Ascending aorta (tissue), 2 donors: ENCODE measurements around the gene BCL2L12. TPM values are rescaled to one million over a fixed set of nuclear protein-coding genes. Genes with fewer than 3 reads are reported as not detected.
"Not testable (repeated sequence)": the region's sequence is repeated elsewhere in the genome, so short reads cannot be mapped to it uniquely, and the experiment has no call there.

Experiments
- DNase-seq, 2 donors: peaks; one replicate each; pipeline ENCODE4 v3.0.0-alpha.2; 2019; ENCODE audit warnings: low spot score in 2 of 2
- H3K27ac ChIP-seq, 2 donors: fragments of 200-600 bp; sonication (generic); one replicate each; pipeline ENCODE4 v1.5.1; 2016 to 2017; ENCODE audit warnings: mild to moderate bottlenecking in 1 of 2
- H3K27me3 ChIP-seq: fragments of 200-600 bp; sonication (generic); one replicate; pipeline ENCODE4 v1.5.1; 2017
- H3K36me3 ChIP-seq, 2 donors: fragments of 200-600 bp; sonication (generic); one replicate each; pipeline ENCODE4 v1.5.1; 2016
- H3K4me1 ChIP-seq, 2 donors: fragments of 200-600 bp; sonication (generic); one replicate each; pipeline ENCODE4 v1.5.1; 2016 to 2017; ENCODE audit warnings: mild to moderate bottlenecking in 1 of 2
- H3K4me3 ChIP-seq, 2 donors: fragments of 200-600 bp; sonication (generic); one replicate each; pipeline ENCODE4 v1.5.1; 2016 to 2017; ENCODE audit warnings: mild to moderate bottlenecking in 1 of 2
- H3K9me3 ChIP-seq, 2 donors: fragments of 200-600 bp; sonication (generic); one replicate each; pipeline ENCODE4 v1.5.1; 2016
- intact Hi-C: fragments of 100-400 bp; cut with DNase I; formaldehyde crosslinking; loops from one replicate; pipeline ENCODE4 v1.15.1; 2023
- total RNA-seq: library from RNA; depleted of rRNA; stranded (reverse); fragments of >200 nt; gene quantifications from one replicate; pipeline ENCODE4 v1.1.0, GENCODE V29; 2016
- TF ChIP-seq, protein P1 (sequence below), 3 experiments: fragments of 200-600 bp in 2 of 3; fragments of 450-650 bp in 1 of 3; sonication (generic) in 2 of 3; IDR thresholded peaks; one replicate each; pipeline ENCODE4 v1.5.1; 2016 to 2019; ENCODE audit warnings: antibody characterized with exemption in 3 of 3, mild to moderate bottlenecking in 1 of 3, moderate library complexity in 1 of 3

Gene BCL2L12
- total RNA-seq, 1 donor from 2014 or later = 0.64 TPM

DNA sequence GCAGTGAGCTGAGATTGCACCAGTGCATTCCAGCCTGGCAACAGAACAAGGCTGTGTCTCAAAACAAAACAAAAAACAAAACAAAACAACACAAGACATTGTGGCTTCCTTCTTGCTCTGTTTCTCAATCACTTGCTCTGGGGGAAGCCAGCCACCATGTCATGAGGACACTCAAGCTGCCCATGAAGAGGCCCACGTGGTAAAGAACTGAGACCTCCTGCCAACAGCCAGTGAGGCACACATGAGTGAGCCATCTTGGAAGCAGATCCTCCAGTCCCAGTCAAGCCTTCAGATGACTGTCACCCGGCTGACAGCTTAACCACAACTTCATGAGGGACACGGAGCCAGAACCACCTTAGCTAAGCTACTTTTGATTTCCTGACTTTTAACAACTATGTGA lies 50.4 kb downstream of the BCL2L12 start:
- intact Hi-C loops = no loop called here
- H3K9me3 ChIP-seq = no peaks in the 10 kb centered on the region
- H3K36me3 ChIP-seq = no peaks in the 10 kb centered on the region
- TF ChIP-seq, protein P1, sequence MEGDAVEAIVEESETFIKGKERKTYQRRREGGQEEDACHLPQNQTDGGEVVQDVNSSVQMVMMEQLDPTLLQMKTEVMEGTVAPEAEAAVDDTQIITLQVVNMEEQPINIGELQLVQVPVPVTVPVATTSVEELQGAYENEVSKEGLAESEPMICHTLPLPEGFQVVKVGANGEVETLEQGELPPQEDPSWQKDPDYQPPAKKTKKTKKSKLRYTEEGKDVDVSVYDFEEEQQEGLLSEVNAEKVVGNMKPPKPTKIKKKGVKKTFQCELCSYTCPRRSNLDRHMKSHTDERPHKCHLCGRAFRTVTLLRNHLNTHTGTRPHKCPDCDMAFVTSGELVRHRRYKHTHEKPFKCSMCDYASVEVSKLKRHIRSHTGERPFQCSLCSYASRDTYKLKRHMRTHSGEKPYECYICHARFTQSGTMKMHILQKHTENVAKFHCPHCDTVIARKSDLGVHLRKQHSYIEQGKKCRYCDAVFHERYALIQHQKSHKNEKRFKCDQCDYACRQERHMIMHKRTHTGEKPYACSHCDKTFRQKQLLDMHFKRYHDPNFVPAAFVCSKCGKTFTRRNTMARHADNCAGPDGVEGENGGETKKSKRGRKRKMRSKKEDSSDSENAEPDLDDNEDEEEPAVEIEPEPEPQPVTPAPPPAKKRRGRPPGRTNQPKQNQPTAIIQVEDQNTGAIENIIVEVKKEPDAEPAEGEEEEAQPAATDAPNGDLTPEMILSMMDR (IDR thresholded peaks at IDR 0.05) = no peak
- no peaks in the 10 kb centered on the region for H3K27me3 ChIP-seq
- no peak overlapping the region for H3K27ac ChIP-seq
- DNase-seq = no peak
- no peak overlapping the region for H3K4me3 ChIP-seq
- no peaks in the 10 kb centered on the region for H3K4me1 ChIP-seq

DNA sequence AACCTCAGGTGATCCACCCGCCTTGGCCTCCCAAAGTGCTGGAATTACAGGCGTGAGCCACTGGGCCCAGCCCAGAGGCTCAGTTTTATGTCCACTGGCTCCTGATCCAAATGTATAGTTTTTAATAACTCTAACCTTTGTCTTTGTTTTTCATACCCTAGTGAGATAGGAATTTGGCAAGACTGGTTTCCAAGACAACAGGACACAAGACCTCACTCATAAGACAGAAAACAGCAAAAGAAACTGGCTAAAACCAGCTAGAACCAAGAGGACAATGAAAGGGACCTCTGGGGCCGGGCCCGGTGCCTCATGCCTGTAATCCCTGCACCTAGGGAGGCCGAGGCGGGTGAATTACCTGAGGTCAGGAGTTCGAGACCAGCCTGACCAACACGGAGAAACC lies 52.8 kb downstream of the BCL2L12 start:
- Histone ChIP-seq H3K4me3 (no peak overlapping the region), H3K4me1 (no peaks in the 10 kb centered on the region), H3K27ac (no peak overlapping the region)

DNA sequence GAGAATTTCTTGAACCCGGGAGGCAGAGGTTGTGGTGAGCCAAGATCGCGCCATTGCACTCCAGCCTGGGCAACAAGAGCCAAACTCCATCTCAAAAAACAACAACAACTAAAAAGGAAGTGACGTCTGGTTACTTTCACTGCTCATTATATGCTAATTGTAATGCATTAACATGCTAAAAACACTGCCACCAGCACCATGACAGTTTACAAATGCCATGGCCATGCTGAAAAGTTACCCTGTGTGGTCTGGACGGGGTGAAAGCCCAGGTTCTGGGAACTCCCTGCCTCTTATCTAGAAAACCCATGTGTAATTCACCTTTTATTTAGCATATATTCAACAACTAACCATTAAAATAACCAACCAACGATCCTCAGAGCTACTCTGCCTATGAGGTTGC lies 53.3 kb downstream of the BCL2L12 start:
- no peaks in the 10 kb centered on the region for H3K27me3 ChIP-seq
- H3K4me1 ChIP-seq = no peaks in the 10 kb centered on the region
- TF ChIP-seq, protein P1 (IDR thresholded peaks at IDR 0.05) = no peak
- H3K4me3 ChIP-seq = no peak overlapping the region
- no peak for DNase-seq
- H3K36me3 ChIP-seq = no peaks in the 10 kb centered on the region
- no peaks in the 10 kb centered on the region for H3K9me3 ChIP-seq
- H3K27ac ChIP-seq = no peak overlapping the region
- intact Hi-C loops = no loop called here

More for the DNA sequence above, 52.8 kb downstream of the BCL2L12 start:
- H3K9me3 ChIP-seq = no peaks in the 10 kb centered on the region
- intact Hi-C loops = no loop called here
- TF ChIP-seq, protein P1 (IDR thresholded peaks at IDR 0.05) = no peak
- DNase-seq = no peak
- H3K36me3 ChIP-seq = no peaks in the 10 kb centered on the region
- H3K27me3 ChIP-seq = no peaks in the 10 kb centered on the region

DNA sequence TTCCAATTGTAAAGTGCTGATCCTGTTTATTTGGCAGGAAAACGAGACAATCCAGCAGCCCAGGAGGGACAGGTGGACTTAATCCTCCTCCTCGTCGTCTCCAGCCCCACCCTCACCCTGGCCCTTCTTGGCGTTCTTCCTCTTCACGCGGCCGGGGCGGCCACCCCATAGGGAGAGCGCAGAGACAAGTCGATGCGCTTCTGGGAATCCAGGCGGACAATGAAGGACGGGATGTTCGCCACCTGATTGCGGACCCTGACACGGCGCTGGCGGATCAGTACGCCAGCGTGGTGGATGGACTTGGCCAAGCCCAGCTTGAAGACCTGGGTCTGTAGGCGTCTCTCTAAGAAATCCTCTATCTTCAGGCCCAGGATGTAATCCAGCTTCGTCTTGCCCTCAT lies 53.7 kb downstream of the BCL2L12 start:
- H3K9me3 ChIP-seq, H3K27ac ChIP-seq, DNase-seq, intact Hi-C loops, H3K27me3 ChIP-seq, H3K36me3 ChIP-seq, H3K4me3 ChIP-seq, H3K4me1 ChIP-seq: not testable (repeated sequence)

Other genes with a start within 250 kb of the BCL2L12 start
- gene PTH2, start 242.5 kb upstream of the BCL2L12 start, total RNA-seq = not detected
- not detected for gene GFY, start 240.5 kb upstream of the BCL2L12 start, total RNA-seq
- gene SLC17A7, start 224.4 kb upstream of the BCL2L12 start, total RNA-seq = 15.4 TPM
- gene PIH1D1, start 214.1 kb upstream of the BCL2L12 start, total RNA-seq = 177 TPM
- 27.9 TPM for gene ALDH16A1, start 212.7 kb upstream of the BCL2L12 start, total RNA-seq
- gene FLT3LG, start 191.7 kb upstream of the BCL2L12 start, total RNA-seq = 37.3 TPM
- gene RPL13A, start 178.3 kb upstream of the BCL2L12 start, total RNA-seq = 2,737 TPM
- 3,554 TPM for gene RPS11, start 169.5 kb upstream of the BCL2L12 start, total RNA-seq
- 264 TPM for gene FCGRT, start 153.3 kb upstream of the BCL2L12 start, total RNA-seq
- 116 TPM for gene RCN3, start 137.9 kb upstream of the BCL2L12 start, total RNA-seq
- 85.3 TPM for gene NOSIP, start 85.4 kb upstream of the BCL2L12 start, total RNA-seq
- gene PRRG2, start 84.6 kb upstream of the BCL2L12 start, total RNA-seq = not detected
- gene PRR12, start 74.8 kb upstream of the BCL2L12 start, total RNA-seq = 23.6 TPM
- 161 TPM for gene RRAS, start 25.8 kb upstream of the BCL2L12 start, total RNA-seq
- gene SCAF1, start 23.7 kb upstream of the BCL2L12 start, total RNA-seq = 72.2 TPM
- 75.9 TPM for gene IRF3, start 76 bp upstream of the BCL2L12 start, total RNA-seq
- 271 TPM for gene PRMT1, start 11.3 kb downstream of the BCL2L12 start, total RNA-seq
- gene ADM5, start 23.7 kb downstream of the BCL2L12 start, total RNA-seq = 9.8 TPM
- gene CPT1C, start 25.2 kb downstream of the BCL2L12 start, total RNA-seq = 12.3 TPM
- not detected for gene TSKS, start 97.4 kb downstream of the BCL2L12 start, total RNA-seq
- 249 TPM for gene AP2A1, start 101.1 kb downstream of the BCL2L12 start, total RNA-seq
- 22.1 TPM for gene FUZ, start 147.4 kb downstream of the BCL2L12 start, total RNA-seq
- gene MED25, start 152.4 kb downstream of the BCL2L12 start, total RNA-seq = 54.0 TPM
- gene PTOV1, start 185.2 kb downstream of the BCL2L12 start, total RNA-seq = 163 TPM
- gene PNKP, start 201.6 kb downstream of the BCL2L12 start, total RNA-seq = 46.3 TPM
- gene AKT1S1, start 211.4 kb downstream of the BCL2L12 start, total RNA-seq = 12.8 TPM
- 44.6 TPM for gene TBC1D17, start 211.8 kb downstream of the BCL2L12 start, total RNA-seq
- 0.96 TPM for gene IL4I1, start 231.0 kb downstream of the BCL2L12 start, total RNA-seq